HepG2 (cell line): ENCODE data around the gene TCFL5. TPM values are rescaled to one million over a fixed set of nuclear protein-coding genes. Genes with fewer than 3 reads are reported as not detected.
A peak's percentile ranks its signal among the peaks of the same experiment; 100 is the strongest.

Source experiments
- AGO2 ChIP-seq: fragments of 200-400 bp; formaldehyde crosslinking; optimal IDR thresholded peaks from 2 replicates; pipeline ENCODE3; 2017; ENCODE audit warnings: mild to moderate bottlenecking, low read depth, low read length, moderate library complexity
- KLF6 ChIP-seq: IDR thresholded peaks from 2 replicates; pipeline ENCODE4 v1.8.0; 2016; ENCODE audit warnings: missing biosample characterization, missing genetic modification reagents
- MIER3 ChIP-seq: IDR thresholded peaks from 2 replicates; pipeline ENCODE4 v1.6.1; 2016; ENCODE audit warnings: missing compliant biosample characterization, borderline replicate concordance
- NRL ChIP-seq: sonication (generic); formaldehyde crosslinking; IDR thresholded peaks from 2 replicates; pipeline ENCODE4 v1.5.0; 2020; ENCODE audit warnings: missing genetic modification reagents, mild to moderate bottlenecking, moderate library complexity, borderline replicate concordance
- SP5 ChIP-seq: IDR thresholded peaks from 2 replicates; pipeline ENCODE4 v1.6.1; 2016; ENCODE audit warnings: low read depth, borderline replicate concordance
- ZNF329 ChIP-seq: sonication (generic); formaldehyde crosslinking; IDR thresholded peaks from 2 replicates; pipeline ENCODE4 v1.9.0; 2021; ENCODE audit warnings: low read depth, mild to moderate bottlenecking, missing genetic modification reagents
- ZNF350 ChIP-seq: sonication (generic); formaldehyde crosslinking; IDR thresholded peaks from 2 replicates; pipeline ENCODE4 v1.4.0; 2020; ENCODE audit warnings: mild to moderate bottlenecking, low read depth, missing genetic modification reagents, borderline replicate concordance
- ZNF619 ChIP-seq: sonication (generic); formaldehyde crosslinking; IDR thresholded peaks from 2 replicates; pipeline ENCODE4 v1.4.0; 2020; ENCODE audit warnings: mild to moderate bottlenecking, missing genetic modification reagents
- ZNF891 ChIP-seq: sonication (generic); formaldehyde crosslinking; IDR thresholded peaks from 2 replicates; pipeline ENCODE4 v1.5.0; 2020; ENCODE audit warnings: mild to moderate bottlenecking, missing genetic modification reagents
- polyA plus RNA-seq, 8 experiments: library from polyadenylated mRNA; depleted of rRNA in 3 of 8; stranded (reverse) in 7 of 8; unstranded in 1 of 8; fragments of >200 nt; fragmentation: Illumina TruSeq in 4 of 8; extraction: Trizol in 4 of 8; gene quantifications; 2 replicates each; pipeline versions ENCODE4 v1.2.1 to v1.2.3, GENCODE V29; 2011 to 2016; ENCODE audit warnings: low read depth in 4 of 8, missing spikeins in 1 of 8, mixed read lengths in 1 of 8; ENCODE audit not compliant: insufficient read depth in 1 of 8
- total RNA-seq, 5 experiments: library from RNA; depleted of rRNA; stranded (reverse); fragments of >200 nt; fragmentation: Illumina TruSeq; extraction: Trizol; gene quantifications; 2 replicates each; pipeline ENCODE4 v1.2.3, GENCODE V29; 2016; ENCODE audit warnings: low read depth in 1 of 5
- TF ChIP-seq, protein P1 (sequence below): sonication (generic); formaldehyde crosslinking; IDR thresholded peaks from 2 replicates; pipeline ENCODE4 v1.8.0; 2022; ENCODE audit warnings: missing genetic modification reagents, low read depth, mild to moderate bottlenecking, borderline replicate concordance
- TF ChIP-seq, protein P2 (sequence below): sonication (generic); formaldehyde crosslinking; IDR thresholded peaks from 2 replicates; pipeline ENCODE4 v1.5.1; 2020; ENCODE audit warnings: missing genetic modification reagents, mild to moderate bottlenecking, borderline replicate concordance
- TF ChIP-seq, protein P3 (sequence below): sonication (generic); formaldehyde crosslinking; IDR thresholded peaks from 2 replicates; pipeline ENCODE4 v1.5.0; 2020; ENCODE audit warnings: mild to moderate bottlenecking, missing genetic modification reagents

Gene TCFL5
- total and polyA plus RNA-seq, 2 of the 13 experiments (the other 11 are each of a cell fraction or from before 2014, with no cell fraction given) = 14.8 to 20.0 TPM

DNA sequence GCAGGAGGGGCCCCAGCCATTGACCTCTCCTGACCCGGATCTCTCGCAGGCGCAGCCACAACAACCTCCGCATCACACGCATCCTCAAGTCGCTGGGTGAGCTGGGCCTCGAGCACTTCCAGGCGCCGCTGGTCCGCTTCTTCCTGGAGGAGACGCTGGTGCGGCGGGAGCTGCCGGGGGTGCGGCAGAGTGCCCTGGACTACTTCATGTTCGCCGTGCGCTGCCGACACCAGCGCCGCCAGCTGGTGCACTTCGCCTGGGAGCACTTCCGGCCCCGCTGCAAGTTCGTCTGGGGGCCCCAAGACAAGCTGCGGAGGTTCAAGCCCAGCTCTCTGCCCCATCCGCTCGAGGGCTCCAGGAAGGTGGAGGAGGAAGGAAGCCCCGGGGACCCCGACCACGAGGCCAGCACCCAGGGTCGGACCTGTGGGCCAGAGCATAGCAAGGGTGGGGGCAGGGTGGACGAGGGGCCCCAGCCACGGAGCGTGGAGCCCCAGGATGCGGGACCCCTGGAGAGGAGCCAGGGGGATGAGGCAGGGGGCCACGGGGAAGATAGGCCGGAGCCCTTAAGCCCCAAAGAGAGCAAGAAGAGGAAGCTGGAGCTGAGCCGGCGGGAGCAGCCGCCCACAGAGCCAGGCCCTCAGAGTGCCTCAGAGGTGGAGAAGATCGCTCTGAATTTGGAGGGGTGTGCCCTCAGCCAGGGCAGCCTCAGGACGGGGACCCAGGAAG is 49.3 kb downstream of the TCFL5 start (continued):
- TF ChIP-seq ZNF619 (no peak), ZNF350 (no peak), AGO2 (peak; percentile 73), NRL (0 out of 2 replicates have a peak, but pooled peaks have one; percentile 42), ZNF329 (CRISPR knock-in tag) (no peak), MIER3 (CRISPR knock-in tag) (no peak), KLF6 (CRISPR knock-in tag) (no peak), SP5 (CRISPR knock-in tag) (no peak), ZNF891 (CRISPR knock-in tag) (0 out of 2 replicates have a peak, but pooled peaks have one; percentile 25)
- TF ChIP-seq, protein P1, sequence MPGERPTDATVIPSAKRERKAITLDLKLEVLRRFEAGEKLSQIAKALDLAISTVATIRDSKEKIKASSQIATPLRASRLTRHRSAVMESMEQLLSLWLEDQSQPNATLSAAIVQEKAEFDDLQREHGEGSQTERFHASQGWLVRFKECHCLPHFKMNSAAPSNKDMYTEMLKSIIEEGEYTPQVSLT = no peak
- TF ChIP-seq, protein P2, sequence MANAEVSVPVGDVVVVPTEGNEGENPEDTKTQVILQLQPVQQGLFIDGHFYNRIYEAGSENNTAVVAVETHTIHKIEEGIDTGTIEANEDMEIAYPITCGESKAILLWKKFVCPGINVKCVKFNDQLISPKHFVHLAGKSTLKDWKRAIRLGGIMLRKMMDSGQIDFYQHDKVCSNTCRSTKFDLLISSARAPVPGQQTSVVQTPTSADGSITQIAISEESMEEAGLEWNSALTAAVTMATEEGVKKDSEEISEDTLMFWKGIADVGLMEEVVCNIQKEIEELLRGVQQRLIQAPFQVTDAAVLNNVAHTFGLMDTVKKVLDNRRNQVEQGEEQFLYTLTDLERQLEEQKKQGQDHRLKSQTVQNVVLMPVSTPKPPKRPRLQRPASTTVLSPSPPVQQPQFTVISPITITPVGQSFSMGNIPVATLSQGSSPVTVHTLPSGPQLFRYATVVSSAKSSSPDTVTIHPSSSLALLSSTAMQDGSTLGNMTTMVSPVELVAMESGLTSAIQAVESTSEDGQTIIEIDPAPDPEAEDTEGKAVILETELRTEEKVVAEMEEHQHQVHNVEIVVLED (CRISPR knock-in tag) = no peak
- TF ChIP-seq, protein P3, sequence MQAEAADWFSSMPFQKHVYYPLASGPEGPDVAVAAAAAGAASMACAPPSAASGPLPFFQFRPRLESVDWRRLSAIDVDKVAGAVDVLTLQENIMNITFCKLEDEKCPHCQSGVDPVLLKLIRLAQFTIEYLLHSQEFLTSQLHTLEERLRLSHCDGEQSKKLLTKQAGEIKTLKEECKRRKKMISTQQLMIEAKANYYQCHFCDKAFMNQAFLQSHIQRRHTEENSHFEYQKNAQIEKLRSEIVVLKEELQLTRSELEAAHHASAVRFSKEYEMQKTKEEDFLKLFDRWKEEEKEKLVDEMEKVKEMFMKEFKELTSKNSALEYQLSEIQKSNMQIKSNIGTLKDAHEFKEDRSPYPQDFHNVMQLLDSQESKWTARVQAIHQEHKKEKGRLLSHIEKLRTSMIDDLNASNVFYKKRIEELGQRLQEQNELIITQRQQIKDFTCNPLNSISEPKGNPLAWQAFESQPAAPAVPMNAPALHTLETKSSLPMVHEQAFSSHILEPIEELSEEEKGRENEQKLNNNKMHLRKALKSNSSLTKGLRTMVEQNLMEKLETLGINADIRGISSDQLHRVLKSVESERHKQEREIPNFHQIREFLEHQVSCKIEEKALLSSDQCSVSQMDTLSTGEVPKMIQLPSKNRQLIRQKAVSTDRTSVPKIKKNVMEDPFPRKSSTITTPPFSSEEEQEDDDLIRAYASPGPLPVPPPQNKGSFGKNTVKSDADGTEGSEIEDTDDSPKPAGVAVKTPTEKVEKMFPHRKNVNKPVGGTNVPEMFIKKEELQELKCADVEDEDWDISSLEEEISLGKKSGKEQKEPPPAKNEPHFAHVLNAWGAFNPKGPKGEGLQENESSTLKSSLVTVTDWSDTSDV = 0 out of 2 replicates have a peak, but pooled peaks have one; percentile 28
